ENCODE results near the gene KDM4C.

DNA sequence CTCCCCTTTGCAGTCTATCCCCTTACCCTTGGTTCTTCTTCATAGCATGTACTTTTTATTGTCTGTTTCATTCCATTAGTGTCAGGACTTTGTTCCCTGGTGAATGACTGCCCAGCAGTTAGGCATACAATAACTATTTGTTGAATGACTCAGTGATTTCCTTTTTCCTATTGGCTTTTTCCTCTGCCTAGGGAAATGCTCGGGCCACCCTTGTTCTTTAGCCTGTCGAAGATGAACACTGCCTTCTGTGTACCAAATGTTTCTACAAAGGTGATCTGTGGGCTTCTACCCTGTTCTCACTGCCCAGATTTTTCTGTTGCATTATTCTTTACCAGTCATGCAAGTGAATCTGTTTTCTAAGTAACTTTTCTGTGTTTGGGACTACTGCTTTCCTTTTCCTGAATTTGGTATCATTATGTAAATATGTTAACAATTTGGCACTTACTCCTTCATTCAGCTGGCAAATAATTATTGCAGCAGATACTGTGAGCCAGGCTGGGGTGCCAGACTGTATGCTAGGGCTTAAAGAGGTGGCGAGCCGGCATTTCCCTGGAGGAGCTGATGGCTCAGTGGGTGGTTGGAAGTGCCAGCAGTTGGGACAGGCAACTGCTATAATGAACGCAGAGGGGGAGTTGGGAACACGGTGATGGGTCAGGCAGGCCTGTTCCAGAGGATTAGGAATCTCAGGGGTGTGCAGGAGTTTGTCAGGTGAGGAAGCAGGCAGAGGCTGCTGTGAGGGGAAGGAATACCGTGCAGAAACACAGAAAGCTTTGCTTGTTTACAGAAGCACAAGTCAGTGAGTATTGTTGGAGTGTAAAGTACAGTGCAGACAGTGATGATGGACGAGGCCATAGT lies 30.6 kb downstream of the KDM4C start:
- TF ChIP-seq, protein P1, sequence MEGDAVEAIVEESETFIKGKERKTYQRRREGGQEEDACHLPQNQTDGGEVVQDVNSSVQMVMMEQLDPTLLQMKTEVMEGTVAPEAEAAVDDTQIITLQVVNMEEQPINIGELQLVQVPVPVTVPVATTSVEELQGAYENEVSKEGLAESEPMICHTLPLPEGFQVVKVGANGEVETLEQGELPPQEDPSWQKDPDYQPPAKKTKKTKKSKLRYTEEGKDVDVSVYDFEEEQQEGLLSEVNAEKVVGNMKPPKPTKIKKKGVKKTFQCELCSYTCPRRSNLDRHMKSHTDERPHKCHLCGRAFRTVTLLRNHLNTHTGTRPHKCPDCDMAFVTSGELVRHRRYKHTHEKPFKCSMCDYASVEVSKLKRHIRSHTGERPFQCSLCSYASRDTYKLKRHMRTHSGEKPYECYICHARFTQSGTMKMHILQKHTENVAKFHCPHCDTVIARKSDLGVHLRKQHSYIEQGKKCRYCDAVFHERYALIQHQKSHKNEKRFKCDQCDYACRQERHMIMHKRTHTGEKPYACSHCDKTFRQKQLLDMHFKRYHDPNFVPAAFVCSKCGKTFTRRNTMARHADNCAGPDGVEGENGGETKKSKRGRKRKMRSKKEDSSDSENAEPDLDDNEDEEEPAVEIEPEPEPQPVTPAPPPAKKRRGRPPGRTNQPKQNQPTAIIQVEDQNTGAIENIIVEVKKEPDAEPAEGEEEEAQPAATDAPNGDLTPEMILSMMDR (conservative IDR thresholded peaks at IDR 0.05; ENCODE audit: low read length) = no peak
- no peak for TF ChIP-seq EZH2phosphoT487 (IDR thresholded peaks at IDR 0.05; ENCODE audit: borderline replicate concordance, low read depth, low read length)
